PC-3 (cell line): Measurements from ENCODE around the gene KDELR3. TPM values are rescaled to one million over a fixed set of nuclear protein-coding genes. Genes with fewer than 3 reads are reported as not detected.
A peak's percentile ranks its signal among the peaks of the same experiment; 100 is the strongest.

Source experiments
- ATAC-seq: fragments of 200-7000 bp; cut with Tn5 transposase; 2 replicates; pipeline ENCODE4 v1.9.1; 2020; ENCODE audit warnings: mild to moderate bottlenecking, moderate library complexity
- BruUV-seq: library from RNA; stranded (reverse); fragments of 400-500 nt; replicated peaks from 2 replicates; lab custom pipeline; 2021; lab: Mats Ljungman, UMichigan
- CTCF ChIA-PET: fragments of 300-600 bp; sonication (Branson Sonifier 250); formaldehyde crosslinking; loops from one replicate; lab custom pipeline; 2022; ENCODE audit warnings: antibody characterized with exemption; lab: Charles Lee
- POLR2A ChIA-PET: fragments of 300-600 bp; sonication (Branson Sonifier 250); formaldehyde crosslinking; loops from one replicate; lab custom pipeline; 2022; ENCODE audit warnings: antibody characterized with exemption; ENCODE audit not compliant: unreplicated experiment; lab: Charles Lee
- DNase-seq: peaks from one replicate; pipeline ENCODE4 v3.0.0-alpha.2; 2015
- H2AFZ ChIP-seq: fragments of 300-600 bp; sonication (generic); 2 replicates; pipeline ENCODE4 v1.6.0; 2016; ENCODE audit warnings: antibody characterized with exemption, low read length
- H3F3A ChIP-seq: fragments of 300-600 bp; sonication (generic); one replicate; pipeline ENCODE4 v1.6.0; 2017; ENCODE audit warnings: antibody characterized with exemption, low read length, control low read depth, mild to moderate bottlenecking; ENCODE audit not compliant: unreplicated experiment
- H3K27ac ChIP-seq: fragments of 300-600 bp; sonication (generic); 2 replicates; pipeline ENCODE4 v1.5.1; 2016; ENCODE audit warnings: mild to moderate bottlenecking, low read length
- H3K27me3 ChIP-seq: fragments of 300-600 bp; sonication (generic); 2 replicates; pipeline ENCODE4 v1.6.1; 2016; ENCODE audit warnings: low read length, mixed read lengths
- H3K36me3 ChIP-seq: fragments of 300-600 bp; sonication (generic); 2 replicates; pipeline ENCODE4 v1.6.1; 2016; ENCODE audit warnings: low read depth, mixed run types, low read length, mixed read lengths
- H3K4me1 ChIP-seq: fragments of 300-600 bp; sonication (generic); 2 replicates; pipeline ENCODE4 v1.5.1; 2016; ENCODE audit warnings: low read length; ENCODE audit not compliant: insufficient read depth
- H3K4me2 ChIP-seq: fragments of 300-600 bp; sonication (generic); 2 replicates; pipeline ENCODE4 v1.6.0; 2016; ENCODE audit warnings: low read length
- H3K4me3 ChIP-seq: fragments of 300-600 bp; sonication (generic); 2 replicates; pipeline ENCODE4 v1.5.1; 2016; ENCODE audit warnings: mild to moderate bottlenecking, low read length, mixed read lengths
- H3K79me2 ChIP-seq: fragments of 300-600 bp; sonication (generic); 2 replicates; pipeline ENCODE4 v1.6.1; 2017; ENCODE audit warnings: low read length, mixed read lengths
- H3K9ac ChIP-seq: fragments of 300-600 bp; sonication (generic); 2 replicates; pipeline ENCODE4 v1.6.0; 2016; ENCODE audit warnings: mild to moderate bottlenecking, low read length
- H3K9me2 ChIP-seq: fragments of 300-600 bp; sonication (generic); replicated peaks from 2 replicates; pipeline ENCODE4 v1.6.1; 2016; ENCODE audit warnings: mixed run types, low read length, mixed read lengths
- H3K9me3 ChIP-seq: fragments of 300-600 bp; sonication (generic); 2 replicates; pipeline ENCODE4 v1.6.1; 2016; ENCODE audit warnings: low read length, mixed read lengths
- H4K20me1 ChIP-seq: fragments of 300-600 bp; sonication (generic); 2 replicates; pipeline ENCODE4 v1.6.1; 2016; ENCODE audit warnings: low read length, mixed read lengths
- EZH2 ChIP-seq: fragments of 300-600 bp; sonication (generic); IDR thresholded peaks from one replicate; pipeline ENCODE4 v1.6.1; 2017; ENCODE audit warnings: antibody characterized with exemption, mild to moderate bottlenecking, low read length; ENCODE audit not compliant: unreplicated experiment
- EZH2phosphoT487 ChIP-seq: fragments of 300-600 bp; sonication (generic); IDR thresholded peaks from 2 replicates; pipeline ENCODE4 v1.6.1; 2018; ENCODE audit warnings: mild to moderate bottlenecking, antibody characterized with exemption, low read length, borderline replicate concordance
- intact Hi-C: fragments of 100-400 bp; cut with micrococcal nuclease; formaldehyde crosslinking; loops from 2 replicates; pipeline ENCODE4 v1.9.0; 2023
- total RNA-seq: library from RNA; depleted of rRNA; stranded (reverse); fragments of >200 nt; gene quantifications from 2 replicates; pipeline ENCODE4 v1.2.3, GENCODE V29; 2014
- TF ChIP-seq, protein P1 (sequence below): fragments of 300-600 bp; sonication (generic); conservative IDR thresholded peaks from 2 replicates; pipeline ENCODE4 v1.5.1; 2017; ENCODE audit warnings: antibody characterized with exemption, low read depth, mild to moderate bottlenecking, low read length

KDELR3 gene
- total RNA-seq, 1 experiment from 2014 or later = 17.7 TPM

DNA sequence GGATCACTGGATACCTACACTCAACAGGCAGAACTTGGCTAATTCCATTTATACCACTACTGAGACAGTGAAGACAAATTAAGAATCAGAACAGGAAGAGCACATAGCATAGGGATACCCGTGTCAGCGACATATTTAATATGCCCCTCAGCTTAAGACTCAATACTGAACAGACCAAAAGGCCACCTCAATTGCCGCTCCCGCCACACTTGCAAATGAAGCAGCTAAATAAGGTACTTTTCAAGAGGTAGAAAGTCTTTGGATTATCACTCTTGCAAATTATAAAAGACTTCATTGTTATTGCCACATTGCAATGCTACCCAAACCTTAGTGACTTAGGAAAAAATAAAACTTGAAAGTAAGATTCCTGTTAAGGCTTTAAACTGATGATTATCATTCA lies 35.1 kb downstream of the KDELR3 start:
- Histone ChIP-seq H3K4me2 (peak overlapping the region; percentile 100), H4K20me1 (peaks cover 39% of the 10 kb centered on the region)

DNA sequence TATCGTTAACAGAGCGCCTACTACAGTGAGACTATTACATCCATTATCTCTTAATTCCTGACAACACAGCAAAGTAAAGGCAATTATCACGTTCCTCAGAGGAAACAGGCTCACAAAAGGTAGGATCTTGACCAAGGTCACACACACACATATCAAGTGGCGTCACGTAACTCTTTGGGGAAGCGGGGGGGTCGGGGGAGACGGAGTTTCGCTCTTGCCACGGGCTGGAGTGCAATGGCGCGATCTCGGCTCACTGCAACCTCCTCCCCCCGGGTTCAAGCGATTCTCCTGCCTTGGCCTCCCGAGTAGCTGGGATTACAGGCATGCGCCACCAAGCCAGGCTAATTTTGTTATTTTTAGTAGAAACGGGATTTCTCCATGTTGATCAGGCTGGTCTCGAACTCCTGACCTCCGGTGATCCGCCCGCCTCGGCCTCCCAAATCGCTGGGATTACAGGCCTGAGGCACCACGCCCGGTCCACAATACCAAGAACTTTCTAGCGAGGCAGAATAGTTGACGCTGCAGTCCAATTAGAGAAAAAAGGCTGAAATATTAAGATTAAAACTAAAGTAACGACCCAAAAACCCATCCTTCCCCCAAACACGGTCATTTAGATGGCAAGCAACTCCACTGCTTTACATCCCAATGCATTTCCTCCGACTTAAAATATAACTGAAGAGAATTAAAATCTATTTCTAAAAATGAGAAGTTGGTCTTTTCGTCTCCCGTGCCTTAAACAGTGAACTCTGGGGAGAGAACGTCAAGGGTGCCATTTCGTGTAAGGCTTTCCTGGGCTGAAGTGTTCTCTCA lies 37.0 kb downstream of the KDELR3 start:
- CTCF ChIA-PET = no interaction called here
- peak overlapping the region; percentile 90 for H3K27ac ChIP-seq
- H3K4me3 ChIP-seq = peak overlapping the region; percentile 85
- no TSS peak for BruUV-seq
- peak overlapping the region; percentile 99 for H3K9ac ChIP-seq
- H3K9me2 ChIP-seq = no peaks in the 10 kb centered on the region
- H3K36me3 ChIP-seq = peaks cover 18% of the 10 kb centered on the region
- H3K27me3 ChIP-seq = no peaks in the 10 kb centered on the region
- POLR2A ChIA-PET = no interaction called here
- DNase-seq = no peak
- H3K79me2 ChIP-seq = peaks cover 58% of the 10 kb centered on the region
- peaks cover 24% of the 10 kb centered on the region for H3K4me1 ChIP-seq
- H3F3A ChIP-seq = no peaks in the 10 kb centered on the region
- H4K20me1 ChIP-seq = peaks cover 39% of the 10 kb centered on the region
- intact Hi-C loops = loop anchor here (5.0 kb wide), 1 partner anchor 67 kb away; the partner anchor contains the start of gene DMC1
- H3K4me2 ChIP-seq = peak overlapping the region; percentile 100
- no peak overlapping the region for H2AFZ ChIP-seq
- ATAC-seq = no peak
- TF ChIP-seq, protein P1, sequence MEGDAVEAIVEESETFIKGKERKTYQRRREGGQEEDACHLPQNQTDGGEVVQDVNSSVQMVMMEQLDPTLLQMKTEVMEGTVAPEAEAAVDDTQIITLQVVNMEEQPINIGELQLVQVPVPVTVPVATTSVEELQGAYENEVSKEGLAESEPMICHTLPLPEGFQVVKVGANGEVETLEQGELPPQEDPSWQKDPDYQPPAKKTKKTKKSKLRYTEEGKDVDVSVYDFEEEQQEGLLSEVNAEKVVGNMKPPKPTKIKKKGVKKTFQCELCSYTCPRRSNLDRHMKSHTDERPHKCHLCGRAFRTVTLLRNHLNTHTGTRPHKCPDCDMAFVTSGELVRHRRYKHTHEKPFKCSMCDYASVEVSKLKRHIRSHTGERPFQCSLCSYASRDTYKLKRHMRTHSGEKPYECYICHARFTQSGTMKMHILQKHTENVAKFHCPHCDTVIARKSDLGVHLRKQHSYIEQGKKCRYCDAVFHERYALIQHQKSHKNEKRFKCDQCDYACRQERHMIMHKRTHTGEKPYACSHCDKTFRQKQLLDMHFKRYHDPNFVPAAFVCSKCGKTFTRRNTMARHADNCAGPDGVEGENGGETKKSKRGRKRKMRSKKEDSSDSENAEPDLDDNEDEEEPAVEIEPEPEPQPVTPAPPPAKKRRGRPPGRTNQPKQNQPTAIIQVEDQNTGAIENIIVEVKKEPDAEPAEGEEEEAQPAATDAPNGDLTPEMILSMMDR = no peak
- TF ChIP-seq EZH2 (no peak), EZH2phosphoT487 (no peak)
- no peaks in the 10 kb centered on the region for H3K9me3 ChIP-seq

More for the DNA sequence above, 35.1 kb downstream of the KDELR3 start:
- ATAC-seq (no peak), DNase-seq (no peak)
- Histone ChIP-seq H3K4me1 (peaks cover 24% of the 10 kb centered on the region), H3K9me3 (no peaks in the 10 kb centered on the region), H3K9me2 (no peaks in the 10 kb centered on the region), H3F3A (no peaks in the 10 kb centered on the region), H3K27ac (no peak overlapping the region), H3K79me2 (peaks cover 77% of the 10 kb centered on the region), H3K9ac (no peak overlapping the region), H2AFZ (no peak overlapping the region), H3K4me3 (peak overlapping the region; percentile 85), H3K27me3 (no peaks in the 10 kb centered on the region), H3K36me3 (peaks cover 35% of the 10 kb centered on the region)
- ChIA-PET POLR2A (no interaction called here), CTCF (no interaction called here)
- intact Hi-C loops = loop anchor here (5.0 kb wide), 1 partner anchor 69 kb away; the partner anchor contains the start of gene DMC1
- no TSS peak for BruUV-seq
- TF ChIP-seq, protein P1 = no peak
- TF ChIP-seq EZH2phosphoT487 = no peak
- TF ChIP-seq EZH2 = no peak
